Limb (tissue), 2 donors: Measurements from ENCODE around the gene ASB1.

Experiments used
- DNase-seq, 2 donors: peaks; one replicate each; pipeline ENCODE4 v3.0.0-alpha.2; 2016; ENCODE audit errors: extremely low spot score in 2 of 2

Gene ASB1

GRCh38 chr2:238493880-238494572 is 67.3 kb downstream of the ASB1 start:
- DNase-seq: no peak

GRCh38 chr2:238494573-238494961 is 67.8 kb downstream of the ASB1 start:
- DNase-seq: no peak

GRCh38 chr2:238495422-238495821 is 68.7 kb downstream of the ASB1 start:
- no peak for DNase-seq

GRCh38 chr2:238496756-238497609 is 70.3 kb downstream of the ASB1 start:
- no peak for DNase-seq

GRCh38 chr2:238497610-238498005 is 70.9 kb downstream of the ASB1 start:
- DNase-seq: no peak

- no peak for DNase-seq
Measured at GRCh38 chr2:238498188-238498587, 71.5 kb downstream of the ASB1 start.

- DNase-seq: no peak
Measured at GRCh38 chr2:238498691-238499295, 72.1 kb downstream of the ASB1 start.

GRCh38 chr2:238499731-238500580 is 73.2 kb downstream of the ASB1 start:
- no peak for DNase-seq

GRCh38 chr2:238501311-238501710 is 74.6 kb downstream of the ASB1 start:
- no peak for DNase-seq
